GM19452 (cell line): ENCODE data around the gene E2F7.

ENCODE experiments used
- ATAC-seq: cut with Tn5 transposase; IDR thresholded peaks from one replicate; pipeline ENCODE4 v1.9.1; 2021; ENCODE audit not compliant: unreplicated experiment

Gene E2F7

GRCh38 chr12:77064896-77065360, 441 bp downstream of the E2F7 start:
- ATAC-seq = peak; percentile 5

DNA sequence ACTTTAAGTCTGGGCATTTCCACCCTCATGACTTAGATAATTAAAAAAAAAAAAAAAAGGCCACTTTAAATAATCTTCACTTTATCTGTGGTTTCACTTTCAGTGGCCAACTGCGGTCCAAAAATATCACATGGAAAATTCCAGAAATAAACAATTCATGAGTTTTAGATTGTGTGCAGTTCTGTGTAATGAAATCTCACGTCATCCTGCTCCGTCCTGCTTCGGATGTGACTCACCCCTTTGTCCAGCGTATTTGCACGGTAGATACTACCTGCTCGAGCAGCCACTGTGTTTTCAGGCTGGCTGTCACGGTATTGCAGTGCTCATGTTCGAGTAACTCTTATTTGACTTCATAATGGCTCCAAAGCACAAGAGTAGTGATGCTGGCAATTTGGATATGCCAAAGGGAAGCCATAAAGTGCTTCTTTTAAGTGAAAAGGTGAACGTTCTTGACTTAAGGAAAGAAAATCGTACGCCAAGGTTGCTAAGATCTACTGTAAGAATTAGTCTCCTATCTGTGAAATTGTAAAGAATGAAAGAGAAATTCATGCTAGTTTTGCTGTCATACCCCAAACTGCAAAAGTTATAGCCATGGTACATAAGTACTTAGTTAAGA, 2.4 kb downstream of the E2F7 start:
- ATAC-seq = peak; percentile 32

DNA sequence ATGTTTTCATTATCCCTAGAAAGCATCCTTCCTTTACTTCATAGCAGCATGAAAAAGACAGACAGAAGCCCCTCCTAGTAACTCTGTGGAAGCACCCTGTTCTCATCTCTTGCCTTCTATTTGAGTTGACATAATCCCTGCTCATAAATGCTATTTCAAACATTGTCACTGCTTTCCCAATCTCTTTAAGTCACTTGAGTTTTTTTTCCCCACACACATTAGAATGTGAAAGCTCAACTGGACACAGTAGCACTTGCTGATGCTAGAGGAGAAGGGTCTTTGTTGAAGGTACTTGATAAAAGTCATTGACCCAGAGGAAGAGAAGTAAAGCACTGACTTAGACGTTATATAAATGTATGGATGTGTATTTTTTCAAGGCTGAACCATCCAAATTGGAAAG, 3.0 kb downstream of the E2F7 start:
- ATAC-seq = no peak

DNA sequence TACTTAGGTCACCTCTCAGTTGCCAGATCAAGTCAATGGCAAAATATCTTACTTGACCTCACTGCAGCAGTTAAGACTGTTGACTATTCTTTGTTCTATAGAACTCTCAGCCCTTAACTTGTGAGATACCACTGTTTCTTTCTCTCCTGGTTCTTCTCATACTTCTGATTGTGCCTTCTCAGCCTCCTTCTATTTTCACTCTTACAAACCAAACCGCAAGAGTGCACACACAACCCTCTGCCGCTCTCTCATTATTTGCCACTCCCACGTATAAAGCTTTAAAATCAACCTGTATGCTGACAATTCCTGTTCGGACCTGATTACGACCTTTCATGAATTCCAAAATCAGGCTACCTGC, 4.5 kb downstream of the E2F7 start:
- peak; percentile 34 for ATAC-seq

- ATAC-seq = peak; percentile 65
These were observed 5.1 kb downstream of the E2F7 start for GRCh38 chr12:77060136-77060882.

GRCh38 chr12:77058740-77059139, 6.6 kb downstream of the E2F7 start:
- ATAC-seq = no peak

DNA sequence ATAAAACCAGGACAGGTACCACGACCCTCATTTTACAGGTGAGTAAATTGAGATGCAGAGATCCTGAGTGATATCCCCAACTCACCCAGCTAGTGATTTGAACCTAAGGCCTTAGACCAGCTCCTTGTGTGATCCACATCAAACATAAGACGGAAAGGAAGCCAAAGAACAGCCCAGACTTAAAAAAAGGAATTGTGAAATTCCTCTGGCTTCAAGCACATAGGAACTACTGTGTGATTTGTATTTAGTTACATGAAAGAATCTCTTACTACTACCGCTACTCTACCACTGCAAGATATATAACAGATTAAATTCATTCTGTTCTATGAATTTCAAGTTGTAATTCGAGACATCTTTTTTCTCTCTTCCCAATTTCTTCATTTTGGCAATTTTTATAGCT, 10.5 kb downstream of the E2F7 start:
- no peak for ATAC-seq

- ATAC-seq = no peak
These were observed 12.1 kb downstream of the E2F7 start for GRCh38 chr12:77053259-77053658.

DNA sequence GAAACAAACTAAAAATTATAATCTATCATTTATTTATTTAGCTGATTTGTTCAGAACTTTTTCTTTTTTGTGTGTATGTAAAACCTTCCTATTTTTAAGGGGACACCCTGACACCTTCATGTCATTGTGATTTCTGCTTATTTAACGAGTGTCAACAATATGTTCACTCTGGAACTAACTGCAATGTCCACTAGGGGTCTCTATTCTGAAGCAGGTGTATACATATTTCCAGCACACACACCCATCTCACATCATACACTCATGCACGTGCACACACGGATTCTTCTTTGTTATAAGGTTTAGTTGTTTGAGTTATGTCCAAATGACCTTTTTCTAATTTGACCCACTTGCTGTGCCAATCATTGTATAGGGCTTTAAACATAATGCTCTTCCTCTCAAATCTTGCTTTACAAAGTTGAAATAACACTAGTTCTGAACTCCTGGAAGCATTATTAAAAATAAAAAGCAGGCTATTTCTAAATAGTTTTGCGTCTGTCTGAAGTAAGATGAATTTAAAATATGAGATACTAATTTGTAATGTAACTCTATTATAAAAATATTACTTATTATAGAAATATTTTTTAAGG, 15.5 kb downstream of the E2F7 start:
- ATAC-seq = peak; percentile 97

DNA sequence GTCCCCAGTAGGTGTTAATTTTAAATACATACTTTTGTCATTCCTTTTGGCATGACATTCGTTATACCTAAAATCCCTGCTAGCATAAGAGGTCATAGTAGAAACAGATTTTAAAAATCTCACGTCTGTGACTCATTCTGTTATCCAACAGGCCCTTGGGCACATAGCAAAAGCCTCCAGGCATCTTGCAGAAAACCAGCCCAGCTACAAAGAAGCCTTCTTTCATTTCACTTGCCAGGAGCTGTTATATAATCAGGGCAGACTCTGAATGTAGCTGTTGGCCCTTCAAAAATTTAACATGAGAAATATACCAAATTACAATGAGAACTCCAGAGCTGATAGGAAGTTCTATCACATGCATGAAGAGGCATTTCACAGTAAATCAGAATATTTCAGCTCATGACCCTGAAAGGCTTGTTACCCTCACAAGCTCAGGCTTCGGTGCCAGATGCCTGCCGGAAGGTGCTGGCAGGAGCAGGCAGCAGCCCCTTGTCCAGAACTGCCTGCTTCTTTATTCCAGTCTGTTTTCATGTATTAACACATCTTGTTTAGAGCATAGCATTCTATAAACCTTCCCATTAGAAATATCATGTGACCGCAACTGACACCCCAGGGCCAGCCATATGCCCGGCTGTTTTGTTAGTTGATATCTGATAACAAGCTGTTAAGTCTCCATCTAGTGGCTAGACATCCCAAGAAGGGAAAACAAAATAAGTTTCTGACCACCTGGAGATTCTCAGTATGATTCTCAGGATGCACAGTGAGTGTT, 17.8 kb downstream of the E2F7 start:
- ATAC-seq = no peak

DNA sequence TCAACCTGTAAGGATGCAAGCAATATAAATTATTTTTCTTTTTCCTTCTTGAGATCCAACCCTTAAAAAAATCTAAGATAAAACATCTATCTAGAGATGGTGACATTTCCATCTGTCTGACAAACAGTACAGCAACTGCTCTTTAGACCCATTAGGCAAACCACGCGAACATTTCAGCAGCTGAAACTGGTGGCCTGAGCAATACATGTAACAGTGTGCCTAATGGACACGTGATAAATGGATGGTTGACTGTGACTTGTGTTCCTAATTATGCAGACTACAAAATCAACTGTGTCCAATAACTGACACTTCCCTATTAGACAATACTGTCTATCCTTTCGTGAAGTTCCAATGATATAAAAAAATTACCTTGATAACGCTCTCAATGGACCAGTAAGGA, 18.9 kb downstream of the E2F7 start:
- no peak for ATAC-seq

GRCh38 chr12:77045183-77045582, 20.2 kb downstream of the E2F7 start:
- ATAC-seq = no peak

- no peak for ATAC-seq
These were observed 20.6 kb downstream of the E2F7 start for GRCh38 chr12:77044721-77045120.

DNA sequence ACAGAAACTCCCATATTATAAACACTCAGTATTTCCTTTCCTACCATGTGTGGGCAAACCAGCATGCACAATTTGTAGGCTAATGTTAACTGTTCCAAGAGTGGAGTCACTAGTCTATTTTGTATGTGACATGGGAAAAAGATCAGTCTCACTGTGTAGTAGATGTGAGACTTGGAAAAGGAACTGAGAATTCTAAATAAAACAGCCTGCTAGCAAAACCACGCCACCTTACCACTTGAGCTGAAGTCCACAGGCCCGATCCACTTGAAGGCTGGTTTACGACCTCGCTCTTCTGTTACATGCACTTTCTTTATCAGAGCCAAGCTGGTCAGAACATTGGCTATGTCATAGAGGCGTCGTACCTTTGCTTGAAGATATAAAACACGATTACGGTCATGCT, 22.5 kb downstream of the E2F7 start:
- ATAC-seq = no peak

- ATAC-seq = no peak
These were observed 25.1 kb downstream of the E2F7 start for GRCh38 chr12:77040231-77040630.

- ATAC-seq = no peak
These were observed 30.1 kb downstream of the E2F7 start for GRCh38 chr12:77035226-77035625.

DNA sequence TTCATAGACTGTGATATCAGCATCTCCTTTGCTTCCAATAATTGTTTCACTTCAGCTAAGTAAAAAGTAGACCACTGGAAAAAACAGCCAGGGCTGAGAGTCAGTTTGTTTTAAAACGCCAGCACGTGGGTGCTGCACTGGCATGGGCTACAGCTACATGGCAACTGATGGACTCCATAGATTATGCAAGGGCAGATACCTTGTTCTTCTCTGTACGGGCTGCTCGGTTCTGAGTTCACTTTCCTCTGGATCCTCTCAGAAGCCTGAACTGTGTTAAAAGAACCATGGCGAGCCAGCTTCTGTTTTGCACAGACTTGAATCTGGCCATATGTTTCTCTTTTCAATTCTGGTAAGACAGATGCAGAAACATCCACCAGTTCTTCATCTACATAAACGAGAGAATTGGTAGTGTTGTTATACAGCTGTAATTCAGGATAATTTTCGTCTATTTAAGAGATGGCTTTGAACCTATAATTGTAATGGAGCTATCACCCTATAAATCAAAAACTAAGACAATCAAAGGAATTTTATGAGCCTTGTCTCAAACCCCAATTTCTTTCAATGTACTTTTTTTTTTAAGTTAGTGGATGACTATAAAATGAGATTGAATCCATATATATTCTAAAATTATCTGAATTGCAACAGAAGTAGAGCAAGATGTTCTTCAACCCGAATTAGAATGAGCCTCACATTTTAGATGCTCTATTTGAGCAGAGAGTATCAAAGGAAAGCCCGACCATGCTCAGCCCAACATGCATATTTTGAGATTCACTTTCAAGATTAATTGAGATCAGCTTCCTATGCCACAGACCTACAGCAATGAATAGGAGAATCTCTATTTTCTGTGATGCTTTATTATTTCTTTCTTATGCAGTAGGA, 31.5 kb downstream of the E2F7 start:
- ATAC-seq = no peak

DNA sequence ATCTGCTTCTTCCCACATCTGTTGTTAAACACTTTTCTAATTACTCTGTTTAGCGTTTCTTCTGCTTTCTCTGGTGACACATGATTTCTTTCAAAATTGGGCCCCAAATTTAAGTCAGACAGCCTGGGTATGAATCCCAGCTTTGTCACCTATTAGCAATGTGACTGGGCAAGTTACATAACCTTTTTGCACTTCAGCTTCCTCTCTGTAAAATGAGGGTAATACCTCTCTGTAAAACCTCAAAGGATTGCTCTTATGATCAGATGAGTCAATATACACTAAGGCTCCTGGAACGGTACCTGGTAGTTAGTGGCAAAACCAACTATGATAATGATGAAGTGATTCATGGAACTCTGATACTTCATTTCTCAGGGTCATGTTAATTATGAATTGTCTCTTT, 33.0 kb downstream of the E2F7 start:
- no peak for ATAC-seq

DNA sequence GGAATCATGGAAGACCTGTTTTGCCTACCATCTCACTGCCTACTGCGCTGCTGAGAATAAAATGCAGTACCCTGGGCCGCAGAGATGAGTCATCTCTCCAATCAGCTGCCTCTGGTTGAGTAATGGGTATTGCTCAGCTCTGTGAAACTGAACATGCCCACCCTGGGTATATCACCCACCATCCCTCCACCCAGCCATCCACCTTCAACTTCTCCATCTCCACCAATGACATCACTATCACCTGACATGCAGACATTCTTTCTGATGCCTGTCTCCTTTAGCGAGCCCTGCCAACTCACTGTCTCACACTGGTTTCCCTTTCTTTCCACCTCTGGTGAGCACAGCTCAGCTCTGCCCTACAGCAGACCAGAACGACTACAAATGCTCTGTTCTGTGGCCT, 33.6 kb downstream of the E2F7 start:
- ATAC-seq = no peak

DNA sequence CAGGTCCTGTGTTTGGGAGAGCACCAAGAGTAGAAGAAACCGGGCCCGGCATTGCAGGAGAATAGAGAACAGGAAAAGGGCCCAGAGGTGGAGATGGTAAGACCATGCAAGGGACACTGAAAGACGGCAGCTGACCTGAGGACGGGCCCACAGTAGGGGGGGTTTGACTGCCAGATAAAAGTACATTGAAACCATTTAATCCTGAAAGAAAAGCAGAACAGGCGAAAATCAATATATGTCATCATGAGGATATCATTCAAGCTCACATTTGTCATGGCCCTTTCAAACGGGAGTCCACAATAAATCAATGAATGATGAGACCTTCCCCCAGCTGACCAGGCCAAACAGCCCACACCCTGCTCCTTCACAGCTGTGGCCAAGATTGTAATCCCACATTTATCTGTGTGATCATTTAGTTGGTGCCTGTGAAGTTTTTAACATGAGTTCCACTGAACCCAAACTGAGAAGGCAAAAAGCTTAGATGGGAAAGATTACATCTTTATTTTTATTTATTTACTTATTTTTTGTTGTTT, 39.5 kb downstream of the E2F7 start:
- no peak for ATAC-seq
